Measurements from ENCODE around the gene GNPTG. TPM values are rescaled to one million over a fixed set of nuclear protein-coding genes. Genes with fewer than 3 reads are reported as not detected.

The GNPTG gene
- total and polyA plus RNA-seq, 7 donors, result 28.0 to 60.1 (median 43.5) TPM

DNA sequence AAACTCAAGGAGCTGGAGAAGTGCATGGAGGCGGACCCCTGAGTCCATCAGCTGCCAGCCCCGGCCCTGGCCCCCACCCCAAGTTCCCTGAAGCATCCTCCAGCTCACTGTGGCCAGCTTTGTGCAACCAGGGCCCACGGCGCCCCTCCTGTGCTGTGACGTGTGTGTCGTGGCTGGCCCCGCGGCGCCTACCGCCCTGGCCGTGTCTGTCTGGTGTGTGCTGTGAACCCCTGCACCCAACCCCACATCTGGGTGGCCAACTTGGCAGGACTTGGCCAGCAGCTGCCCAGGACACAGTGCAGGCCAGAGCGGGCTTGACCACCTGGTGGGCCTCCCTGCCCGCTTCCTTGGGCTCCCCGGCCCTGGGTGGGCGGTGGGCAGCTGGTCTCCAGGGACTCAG, 3.3 kb upstream of the GNPTG start:
- Histone ChIP-seq H3K4me1 (peaks cover 0 to 31% (median 25%) of the 10 kb centered on the region in 4 donors), H3K9me3 (no peaks in the 10 kb centered on the region), H3K27me3 (no peaks in the 10 kb centered on the region), H3K4me3 (no peak overlapping the region), H3K27ac (no peak overlapping the region), H3K36me3 (peaks cover 5 to 26% (median 13%) of the 10 kb centered on the region in 4 donors)
- DNase-seq, result no peak
- 94 to 97% methylated on average over 15 of the region's 15 CpGs for WGBS, 2 donors
- no peak for TF ChIP-seq POLR2AphosphoS5 (IDR thresholded peaks at IDR 0.05)
- TF ChIP-seq EP300 (IDR thresholded peaks at IDR 0.05), result no peak
- TF ChIP-seq, protein P1, sequence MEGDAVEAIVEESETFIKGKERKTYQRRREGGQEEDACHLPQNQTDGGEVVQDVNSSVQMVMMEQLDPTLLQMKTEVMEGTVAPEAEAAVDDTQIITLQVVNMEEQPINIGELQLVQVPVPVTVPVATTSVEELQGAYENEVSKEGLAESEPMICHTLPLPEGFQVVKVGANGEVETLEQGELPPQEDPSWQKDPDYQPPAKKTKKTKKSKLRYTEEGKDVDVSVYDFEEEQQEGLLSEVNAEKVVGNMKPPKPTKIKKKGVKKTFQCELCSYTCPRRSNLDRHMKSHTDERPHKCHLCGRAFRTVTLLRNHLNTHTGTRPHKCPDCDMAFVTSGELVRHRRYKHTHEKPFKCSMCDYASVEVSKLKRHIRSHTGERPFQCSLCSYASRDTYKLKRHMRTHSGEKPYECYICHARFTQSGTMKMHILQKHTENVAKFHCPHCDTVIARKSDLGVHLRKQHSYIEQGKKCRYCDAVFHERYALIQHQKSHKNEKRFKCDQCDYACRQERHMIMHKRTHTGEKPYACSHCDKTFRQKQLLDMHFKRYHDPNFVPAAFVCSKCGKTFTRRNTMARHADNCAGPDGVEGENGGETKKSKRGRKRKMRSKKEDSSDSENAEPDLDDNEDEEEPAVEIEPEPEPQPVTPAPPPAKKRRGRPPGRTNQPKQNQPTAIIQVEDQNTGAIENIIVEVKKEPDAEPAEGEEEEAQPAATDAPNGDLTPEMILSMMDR (IDR thresholded peaks at IDR 0.05), result no peak
- no peak for TF ChIP-seq POLR2A (IDR thresholded peaks at IDR 0.05)
- intact Hi-C loops (cut with DNase I), result no loop called here

DNA sequence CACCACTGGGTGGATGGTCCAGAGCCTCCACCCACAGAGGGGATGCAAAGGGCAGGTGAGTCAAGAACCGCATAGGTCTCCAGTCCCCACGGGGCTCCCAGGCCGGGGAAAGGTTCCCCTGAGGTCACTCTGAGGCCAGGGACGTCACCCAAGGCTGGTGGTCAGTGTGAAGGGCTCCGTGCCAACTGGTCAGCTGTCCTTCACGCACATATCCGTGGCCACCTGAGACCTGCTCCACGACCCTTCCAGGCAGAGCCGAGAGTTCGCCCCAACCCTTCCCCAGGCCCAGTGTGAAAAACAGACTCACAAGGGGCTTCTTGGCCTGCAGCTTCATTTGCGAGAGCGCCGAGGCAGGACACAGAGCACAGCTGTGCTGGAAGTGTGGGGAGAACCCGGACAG, 2.8 kb upstream of the GNPTG start:
- intact Hi-C loops (cut with DNase I), result no loop called here
- H3K27ac ChIP-seq, result no peak overlapping the region
- DNase-seq, result no peak
- no peaks in the 10 kb centered on the region for H3K27me3 ChIP-seq
- TF ChIP-seq EP300 (IDR thresholded peaks at IDR 0.05), result no peak
- H3K9me3 ChIP-seq, result no peaks in the 10 kb centered on the region
- peaks cover 0 to 36% (median 26%) of the 10 kb centered on the region in 4 donors for H3K4me1 ChIP-seq
- H3K36me3 ChIP-seq, result peaks cover 5 to 26% (median 13%) of the 10 kb centered on the region in 4 donors
- WGBS, 2 donors, result 87 to 90% methylated on average over 14 of the region's 14 CpGs
- H3K4me3 ChIP-seq, result no peak overlapping the region

DNA sequence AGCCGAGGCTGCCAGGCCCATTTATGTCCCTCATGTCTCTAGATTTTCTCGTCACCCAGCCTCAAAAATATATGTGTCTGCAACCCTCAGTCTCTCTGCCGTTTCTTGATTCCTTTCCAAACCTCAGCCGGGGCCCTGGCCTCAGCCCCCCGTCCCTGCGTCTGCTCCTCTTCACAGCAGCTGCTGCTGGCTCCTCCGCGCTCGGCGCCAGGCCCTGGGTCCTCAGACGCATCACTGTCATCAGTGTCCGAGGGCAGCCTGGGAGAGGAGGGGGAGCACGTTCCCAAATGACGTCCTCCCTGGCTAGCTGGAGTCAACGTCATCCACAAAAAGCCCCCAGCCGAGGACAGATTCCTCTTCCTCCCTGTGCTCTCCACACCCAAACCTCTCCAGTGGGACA, 2.4 kb upstream of the GNPTG start:
- H3K4me3 ChIP-seq, result no peak overlapping the region
- DNase-seq, result no peak
- H3K4me1 ChIP-seq, result peaks cover 0 to 39% (median 26%) of the 10 kb centered on the region in 4 donors
- TF ChIP-seq, protein P1 (IDR thresholded peaks at IDR 0.05), result no peak
- no peak for TF ChIP-seq POLR2AphosphoS5 (IDR thresholded peaks at IDR 0.05)
- no peak for TF ChIP-seq EP300 (IDR thresholded peaks at IDR 0.05)
- no peak for TF ChIP-seq POLR2A (IDR thresholded peaks at IDR 0.05)
- peaks cover 5 to 26% (median 13%) of the 10 kb centered on the region in 4 donors for H3K36me3 ChIP-seq
- no peaks in the 10 kb centered on the region for H3K9me3 ChIP-seq
- 90 to 91% methylated on average over 16 of the region's 16 CpGs for WGBS, 2 donors
- intact Hi-C loops (cut with DNase I), result no loop called here
- no peaks in the 10 kb centered on the region for H3K27me3 ChIP-seq
- no peak overlapping the region for H3K27ac ChIP-seq

DNA sequence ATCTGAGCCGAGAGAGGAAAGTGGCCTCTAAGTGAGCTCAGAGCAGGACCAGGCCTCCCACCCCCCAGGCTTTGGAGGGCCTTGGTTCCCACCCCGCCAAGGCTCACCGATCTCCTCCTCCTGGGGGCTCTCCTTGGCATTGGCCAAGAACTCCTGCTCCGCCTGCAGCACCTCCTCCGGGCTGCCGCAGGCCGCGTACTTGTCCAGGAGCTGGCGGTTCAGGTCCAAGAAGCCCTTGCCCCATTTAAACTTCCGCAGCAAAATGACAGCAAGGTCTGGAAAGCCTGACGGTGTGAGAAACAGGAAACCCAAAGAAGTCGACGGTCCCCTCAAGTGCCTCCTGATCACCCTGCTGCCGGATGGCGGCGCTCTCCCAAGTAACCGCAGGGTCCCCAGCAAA, 1.8 kb upstream of the GNPTG start:
- 96 to 97% methylated on average over 17 of the region's 17 CpGs for WGBS, 2 donors
- no peak overlapping the region for H3K4me3 ChIP-seq
- no peak overlapping the region for H3K27ac ChIP-seq
- peaks cover 0 to 39% (median 26%) of the 10 kb centered on the region in 4 donors for H3K4me1 ChIP-seq
- TF ChIP-seq EP300 (IDR thresholded peaks at IDR 0.05) (no peak), POLR2AphosphoS5 (IDR thresholded peaks at IDR 0.05) (no peak), POLR2A (IDR thresholded peaks at IDR 0.05) (no peak)
- TF ChIP-seq, protein P1 (IDR thresholded peaks at IDR 0.05), result no peak
- intact Hi-C loops (cut with DNase I), result loop anchor here (5.0 kb wide), 1 partner anchor 38 kb away; no protein-coding TSS in a partner anchor
- no peaks in the 10 kb centered on the region for H3K27me3 ChIP-seq
- no peak for DNase-seq
- H3K36me3 ChIP-seq, result peaks cover 5 to 26% (median 13%) of the 10 kb centered on the region in 4 donors
- H3K9me3 ChIP-seq, result no peaks in the 10 kb centered on the region

DNA sequence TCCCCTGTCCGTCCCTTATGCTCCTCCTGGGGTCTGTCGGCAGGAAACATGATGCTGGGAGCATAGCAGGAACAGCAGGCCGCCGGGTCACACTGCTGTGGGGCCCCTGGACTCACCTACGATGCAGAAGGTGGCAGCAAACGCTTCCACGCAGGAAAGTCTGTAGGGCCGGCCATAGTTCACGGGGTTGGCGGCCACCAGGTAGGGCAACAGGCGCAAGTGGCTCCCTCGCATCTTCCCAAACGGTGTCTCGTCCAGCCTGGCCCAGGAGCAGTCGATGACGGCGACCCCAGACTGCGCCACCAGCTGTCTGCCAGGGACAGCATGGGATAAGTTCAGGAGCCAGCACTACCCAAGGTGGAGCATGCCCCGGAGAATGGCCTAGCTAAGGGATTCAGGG, 1.0 kb upstream of the GNPTG start:
- H3K4me3 ChIP-seq, result peak overlapping the region; percentile 84 to 98 (median 92)
- H3K36me3 ChIP-seq, result peaks cover 5 to 26% (median 13%) of the 10 kb centered on the region in 4 donors
- peak overlapping the region in 1 of 4 donors; percentile 80 for H3K27ac ChIP-seq
- 78 to 84% methylated on average over 19 of the region's 19 CpGs for WGBS, 2 donors
- intact Hi-C loops (cut with DNase I), result loop anchor here (5.0 kb wide), 1 partner anchor 38 kb away; no protein-coding TSS in a partner anchor
- no peaks in the 10 kb centered on the region for H3K9me3 ChIP-seq
- no peak for DNase-seq
- TF ChIP-seq POLR2AphosphoS5 (IDR thresholded peaks at IDR 0.05), result no peak
- TF ChIP-seq, protein P1 (IDR thresholded peaks at IDR 0.05), result no peak
- peaks cover 0 to 39% (median 26%) of the 10 kb centered on the region in 4 donors for H3K4me1 ChIP-seq
- no peaks in the 10 kb centered on the region for H3K27me3 ChIP-seq
